ENCODE data around the gene CGB1. TPM values are rescaled to one million over a fixed set of nuclear protein-coding genes. Genes with fewer than 3 reads are reported as not detected.

The CGB1 gene
- total and polyA plus RNA-seq, 2 of the 13 experiments (the other 11 are each of a cell fraction or from before 2014, with no cell fraction given) = not detected

DNA sequence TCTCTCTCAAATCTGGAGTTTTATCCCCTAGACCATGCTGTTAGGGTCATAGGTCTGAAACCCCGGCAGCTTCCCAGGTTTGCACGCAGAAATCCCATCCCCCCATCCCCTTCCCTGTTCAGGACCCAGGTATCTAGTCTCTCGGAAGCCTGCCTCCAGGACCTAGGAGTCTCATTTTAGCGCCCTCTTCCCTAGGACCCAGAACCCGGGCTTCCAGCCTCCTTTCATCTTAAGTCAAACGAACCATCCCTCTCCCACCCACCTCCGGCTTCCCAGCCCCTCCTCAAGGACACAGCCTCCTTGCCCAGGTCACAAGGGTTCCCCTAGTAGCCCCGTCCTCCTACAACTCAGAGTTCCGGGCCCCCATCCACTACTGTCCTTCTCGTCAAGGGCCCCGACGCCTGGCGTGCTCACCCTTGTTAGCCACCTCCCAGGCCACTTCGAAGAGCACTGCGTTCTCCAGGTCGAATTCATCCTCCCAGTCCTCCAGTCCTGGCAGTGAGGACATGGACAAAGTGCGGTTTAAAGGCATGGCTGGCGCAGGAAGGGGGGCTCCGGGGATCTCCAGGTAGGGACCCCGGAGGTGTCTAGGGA lies 44.0 kb downstream of the CGB1 start (continued):
- no peak for TF ChIP-seq ZMAT5 (CRISPR knock-in tag; IDR thresholded peaks at IDR 0.05; ENCODE audit: borderline replicate concordance, low read depth)
- TF ChIP-seq FIP1L1 (IDR thresholded peaks at IDR 0.05; ENCODE audit: borderline replicate concordance, insufficient read depth, low read depth, low read length) = no peak
- TF ChIP-seq RORA (CRISPR knock-in tag; IDR thresholded peaks at IDR 0.05) = no peak
- no peak for TF ChIP-seq ZNF160 (CRISPR knock-in tag; IDR thresholded peaks at IDR 0.05)
- TF ChIP-seq GATAD2A (CRISPR knock-in tag; IDR thresholded peaks at IDR 0.05) = no peak
- no peak for TF ChIP-seq CEBPZ (IDR thresholded peaks at IDR 0.05; ENCODE audit: low read length)
- no peak for TF ChIP-seq SRSF9 (IDR thresholded peaks at IDR 0.05; ENCODE audit: borderline replicate concordance, insufficient read depth, low read depth, low read length, poor library complexity, severe bottlenecking)
- 0 out of 2 replicates have a peak, but pooled peaks have one; percentile 23 for TF ChIP-seq ZBTB34 (CRISPR knock-in tag; IDR thresholded peaks at IDR 0.05)
- no peak for TF ChIP-seq ATF7 (IDR thresholded peaks at IDR 0.05)
- 0 out of 2 replicates have a peak, but pooled peaks have one; percentile 8 for TF ChIP-seq ATF7 (CRISPR knock-in tag; IDR thresholded peaks at IDR 0.05)
- no peak for TF ChIP-seq HIVEP1 (CRISPR knock-in tag; IDR thresholded peaks at IDR 0.05)
- no peak for TF ChIP-seq HOXA3 (CRISPR knock-in tag; IDR thresholded peaks at IDR 0.05)
- no peak for TF ChIP-seq ZNF598 (CRISPR knock-in tag; IDR thresholded peaks at IDR 0.05; ENCODE audit: borderline replicate concordance)
- TF ChIP-seq CBX1 (IDR thresholded peaks at IDR 0.05; ENCODE audit: low read depth) = no peak
- TF ChIP-seq ZFP36L2 (CRISPR knock-in tag; IDR thresholded peaks at IDR 0.05) = no peak
- TF ChIP-seq, protein P1, sequence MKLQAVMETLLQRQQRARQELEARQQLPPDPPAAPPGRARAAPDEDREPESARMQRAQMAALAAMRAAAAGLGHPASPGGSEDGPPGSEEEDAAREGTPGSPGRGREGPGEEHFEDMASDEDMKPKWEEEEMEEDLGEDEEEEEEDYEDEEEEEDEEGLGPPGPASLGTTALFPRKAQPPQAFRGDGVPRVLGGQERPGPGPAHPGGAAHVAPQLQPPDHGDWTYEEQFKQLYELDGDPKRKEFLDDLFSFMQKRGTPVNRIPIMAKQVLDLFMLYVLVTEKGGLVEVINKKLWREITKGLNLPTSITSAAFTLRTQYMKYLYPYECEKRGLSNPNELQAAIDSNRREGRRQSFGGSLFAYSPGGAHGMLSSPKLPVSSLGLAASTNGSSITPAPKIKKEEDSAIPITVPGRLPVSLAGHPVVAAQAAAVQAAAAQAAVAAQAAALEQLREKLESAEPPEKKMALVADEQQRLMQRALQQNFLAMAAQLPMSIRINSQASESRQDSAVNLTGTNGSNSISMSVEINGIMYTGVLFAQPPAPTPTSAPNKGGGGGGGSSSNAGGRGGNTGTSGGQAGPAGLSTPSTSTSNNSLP (IDR thresholded peaks at IDR 0.05; ENCODE audit: low read depth, low read length) = no peak
- TF ChIP-seq, protein P2, sequence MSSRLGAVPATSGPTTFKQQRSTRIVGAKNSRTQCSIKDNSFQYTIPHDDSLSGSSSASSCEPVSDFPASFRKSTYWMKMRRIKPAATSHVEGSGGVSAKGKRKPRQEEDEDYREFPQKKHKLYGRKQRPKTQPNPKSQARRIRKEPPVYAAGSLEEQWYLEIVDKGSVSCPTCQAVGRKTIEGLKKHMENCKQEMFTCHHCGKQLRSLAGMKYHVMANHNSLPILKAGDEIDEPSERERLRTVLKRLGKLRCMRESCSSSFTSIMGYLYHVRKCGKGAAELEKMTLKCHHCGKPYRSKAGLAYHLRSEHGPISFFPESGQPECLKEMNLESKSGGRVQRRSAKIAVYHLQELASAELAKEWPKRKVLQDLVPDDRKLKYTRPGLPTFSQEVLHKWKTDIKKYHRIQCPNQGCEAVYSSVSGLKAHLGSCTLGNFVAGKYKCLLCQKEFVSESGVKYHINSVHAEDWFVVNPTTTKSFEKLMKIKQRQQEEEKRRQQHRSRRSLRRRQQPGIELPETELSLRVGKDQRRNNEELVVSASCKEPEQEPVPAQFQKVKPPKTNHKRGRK (CRISPR knock-in tag; IDR thresholded peaks at IDR 0.05) = no peak
- TF ChIP-seq TEF (CRISPR knock-in tag; IDR thresholded peaks at IDR 0.05) = no peak
- no peak for TF ChIP-seq ATF2 (CRISPR knock-in tag; IDR thresholded peaks at IDR 0.05)
